Right ventricle myocardium inferior (tissue), 1 donor: ENCODE data around the gene GLB1L2. TPM values are rescaled to one million over a fixed set of nuclear protein-coding genes. Genes with fewer than 3 reads are reported as not detected.

ENCODE experiments used
- ATAC-seq: fragments of 200-7000 bp; cut with Tn5 transposase; one replicate; pipeline ENCODE4 v1.9.1; 2020; ENCODE audit warnings: mild to moderate bottlenecking, moderate library complexity
- DNase-seq: peaks from one replicate; pipeline ENCODE4 v3.0.0; 2021; ENCODE audit errors: missing footprints
- intact Hi-C: fragments of 100-400 bp; cut with DNase I; formaldehyde crosslinking; loops from one replicate; pipeline ENCODE4 v1.11.0; 2022
- total RNA-seq: library from RNA; stranded (reverse); fragmentation: NEBNext Ultra II Directional; extraction: Animal tissue kit (Norgen Biotek cat#: 25700); gene quantifications from one replicate; pipeline ENCODE4 v1.2.1, GENCODE V29; 2021
- donor health status: DM: no; HTN: yes; CAD: no; lungs with severe emphysema.

GLB1L2 gene
- total RNA-seq, 1 donor from 2014 or later = 0.32 TPM

DNA sequence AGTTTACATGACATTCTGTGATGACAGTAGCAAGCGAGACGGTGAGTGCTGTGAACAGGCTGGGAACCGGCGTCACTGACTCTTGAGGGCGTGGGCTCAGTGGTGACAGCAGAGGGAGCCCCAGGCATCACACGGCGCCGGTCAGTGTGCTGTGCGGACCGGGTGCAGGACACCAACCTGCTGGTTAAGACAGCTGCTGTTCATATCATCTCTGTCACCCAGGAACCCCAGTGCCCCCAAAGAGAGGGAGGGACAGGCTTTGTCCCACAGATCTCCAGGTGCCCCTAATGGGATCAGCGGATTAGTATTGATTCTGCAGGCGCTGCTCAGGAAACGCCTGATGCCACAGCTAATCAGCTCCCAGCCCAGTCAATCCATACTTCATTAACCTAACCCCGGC is 61.9 kb downstream of the GLB1L2 start:
- peak; percentile 40 for ATAC-seq
- peak; percentile 64 for DNase-seq
- intact Hi-C loops = no loop called here

DNA sequence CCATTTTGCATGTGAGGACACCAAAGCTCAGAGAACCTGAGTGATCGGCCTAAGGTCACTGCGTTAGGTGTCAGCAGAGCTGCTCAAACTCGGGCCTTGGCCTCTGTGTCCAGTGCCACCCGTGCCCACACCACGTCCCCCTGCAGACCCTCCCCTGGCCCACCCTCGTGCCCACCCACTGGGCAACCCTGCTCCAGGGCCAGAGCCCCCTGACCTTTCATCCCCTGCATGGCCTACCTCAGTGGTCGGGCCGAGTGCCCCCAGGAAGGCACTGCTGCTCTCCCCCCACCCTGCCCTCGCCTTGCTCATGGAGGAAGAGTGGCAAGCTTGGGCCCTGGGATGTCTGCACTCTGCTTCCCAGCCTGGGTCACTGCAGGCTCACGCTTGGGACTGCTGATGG is 62.5 kb downstream of the GLB1L2 start:
- peak; percentile 48 for DNase-seq
- no peak for ATAC-seq
- intact Hi-C loops = no loop called here

DNA sequence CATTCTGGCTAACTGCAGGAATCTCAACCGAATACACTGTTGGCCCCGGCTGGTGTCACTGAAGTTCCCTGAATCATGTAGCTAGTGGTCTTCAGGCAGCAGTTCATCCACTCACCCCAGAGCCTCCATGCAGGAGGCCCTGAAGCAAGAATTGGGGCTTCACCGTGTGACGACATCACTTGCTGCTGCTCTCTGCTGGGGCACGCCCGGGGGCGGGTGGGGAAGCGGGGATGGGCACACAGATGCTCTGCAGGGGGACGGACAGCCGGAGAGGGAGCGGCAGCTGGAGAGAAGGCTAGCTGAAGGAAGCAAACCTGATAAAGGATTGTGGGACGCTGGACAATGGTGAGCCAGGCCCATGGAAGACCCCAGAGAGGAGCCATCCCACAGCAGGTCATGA is 63.2 kb downstream of the GLB1L2 start:
- ATAC-seq (no peak), DNase-seq (no peak)
- intact Hi-C loops = no loop called here

DNA sequence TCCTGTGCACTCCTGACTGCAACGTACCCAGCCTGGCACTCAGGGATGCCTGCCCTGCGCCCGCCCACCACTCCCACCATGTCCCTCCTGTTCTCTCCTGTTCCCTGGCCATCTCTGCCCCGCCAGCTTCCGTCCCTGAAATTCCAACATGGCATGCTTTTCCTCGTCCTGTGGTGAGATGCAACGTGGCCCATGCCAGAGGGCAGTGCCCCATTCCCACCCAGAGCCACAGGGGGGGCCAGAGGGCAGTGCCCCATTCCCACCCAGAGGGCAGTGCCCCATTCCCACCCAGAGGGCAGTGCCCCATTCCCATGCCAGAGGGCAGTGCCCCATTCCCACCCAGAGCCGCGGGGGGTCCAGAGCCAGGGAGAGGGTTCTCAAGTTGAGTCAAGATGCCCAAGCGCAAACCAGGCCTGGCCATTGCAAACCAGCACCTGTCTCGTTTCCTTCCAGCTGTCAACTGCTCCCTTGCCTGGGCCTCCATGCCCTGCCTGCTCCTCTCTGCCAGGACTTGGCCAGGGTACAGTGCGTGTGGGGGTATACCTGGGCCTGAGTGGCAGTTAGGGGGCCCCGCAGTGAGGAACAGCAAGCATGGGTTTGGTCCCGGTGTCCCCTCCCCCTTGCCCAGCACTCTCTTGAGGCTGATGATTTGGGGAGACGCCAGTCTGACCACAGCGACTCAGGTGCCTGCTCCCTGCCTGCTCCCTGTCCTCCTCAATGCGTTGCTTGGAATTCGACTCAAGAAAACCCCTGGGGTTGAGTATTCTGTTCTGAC is 65.7 kb downstream of the GLB1L2 start:
- ATAC-seq (no peak), DNase-seq (no peak)
- intact Hi-C loops = no loop called here

DNA sequence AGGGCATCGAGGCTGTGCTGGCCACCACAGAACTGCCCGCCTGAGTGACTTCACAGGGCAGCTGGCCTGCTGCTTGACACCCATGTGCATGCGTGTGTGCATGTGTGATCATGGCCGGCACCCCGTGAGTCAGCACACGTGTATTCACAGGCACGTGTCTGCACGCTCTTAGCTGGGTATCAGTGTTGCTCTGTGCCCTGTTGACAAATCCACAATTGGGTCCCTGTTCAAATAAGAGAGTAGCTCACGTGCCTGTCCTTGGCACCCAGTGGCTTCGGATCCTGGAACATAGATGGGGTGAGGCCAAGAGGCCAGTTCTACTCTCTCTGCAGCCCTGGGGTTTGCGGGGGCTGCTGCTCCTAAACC is 66.3 kb downstream of the GLB1L2 start:
- no peak for DNase-seq
- no peak for ATAC-seq
- intact Hi-C loops = no loop called here

DNA sequence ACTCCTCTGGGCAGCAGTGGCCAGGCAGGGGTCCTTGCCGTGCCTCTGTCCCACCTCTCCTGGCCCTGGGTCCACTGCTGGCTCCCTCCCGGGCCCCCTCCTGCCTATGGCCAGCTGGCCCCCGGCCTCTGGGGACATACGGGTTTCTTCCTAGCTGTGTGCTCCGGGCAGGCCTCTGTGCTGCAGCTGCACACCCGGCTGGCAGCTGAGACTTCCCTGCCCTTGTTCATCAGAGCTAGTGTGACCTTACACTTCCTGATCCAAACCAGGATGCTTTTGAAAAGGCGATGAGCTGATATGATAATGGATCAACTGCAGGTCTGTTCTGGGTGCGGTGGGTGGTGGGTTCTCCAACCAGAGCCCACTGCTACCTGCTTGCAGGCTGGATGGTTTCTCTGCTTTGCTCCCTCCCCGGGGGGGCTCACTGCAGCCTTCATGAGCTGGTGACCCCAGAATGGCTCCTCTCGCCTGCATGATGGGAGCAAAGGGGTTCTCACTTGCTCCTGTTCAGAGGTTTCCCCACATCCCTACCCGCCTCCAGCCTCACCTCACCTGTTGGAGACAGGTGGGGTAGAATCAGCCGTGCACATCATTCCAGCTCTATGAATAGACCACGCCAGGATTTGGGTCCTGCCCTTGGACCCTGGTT is 67.0 kb downstream of the GLB1L2 start:
- ATAC-seq = no peak
- intact Hi-C loops = no loop called here
- DNase-seq = no peak

DNA sequence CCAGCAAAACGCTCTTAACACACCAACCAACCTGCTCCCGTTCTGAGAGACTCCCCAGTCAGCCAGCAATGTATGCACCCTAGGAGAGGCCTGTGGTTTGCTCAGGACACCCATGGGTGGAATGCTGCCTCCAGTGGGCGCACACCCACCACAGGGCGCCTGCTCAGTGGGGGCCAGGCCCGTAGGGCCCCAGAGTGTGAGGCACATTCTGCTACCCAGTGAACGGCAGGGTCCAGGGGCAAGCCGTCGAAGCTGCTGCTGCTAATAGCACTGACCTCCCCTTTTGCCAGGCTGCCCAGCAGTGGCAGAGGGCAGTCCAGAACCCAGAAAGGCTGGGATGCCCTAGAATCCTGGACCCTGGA is 67.5 kb downstream of the GLB1L2 start:
- intact Hi-C loops = no loop called here
- no peak for DNase-seq
- no peak for ATAC-seq

DNA sequence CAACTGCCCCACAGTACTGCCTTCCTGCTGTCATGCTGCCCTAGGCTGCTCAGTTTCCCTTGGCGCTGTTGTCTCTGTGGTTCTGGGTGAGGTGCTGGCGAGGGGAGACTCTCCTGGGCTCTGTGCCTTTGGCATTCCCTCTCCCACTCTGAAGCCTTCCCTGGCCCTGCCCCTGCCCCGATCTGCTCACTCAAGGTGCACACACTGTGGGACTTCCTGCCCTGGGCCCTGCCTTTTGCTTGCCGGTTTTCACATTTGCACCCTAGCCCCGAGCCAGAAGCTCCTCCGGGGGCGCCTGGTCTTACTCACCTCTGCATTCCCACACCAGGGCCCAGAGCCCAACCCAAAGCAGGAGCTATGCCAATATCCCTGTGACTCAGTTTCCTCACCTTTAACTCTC is 68.2 kb downstream of the GLB1L2 start:
- ATAC-seq (no peak), DNase-seq (no peak)
- intact Hi-C loops = no loop called here

DNA sequence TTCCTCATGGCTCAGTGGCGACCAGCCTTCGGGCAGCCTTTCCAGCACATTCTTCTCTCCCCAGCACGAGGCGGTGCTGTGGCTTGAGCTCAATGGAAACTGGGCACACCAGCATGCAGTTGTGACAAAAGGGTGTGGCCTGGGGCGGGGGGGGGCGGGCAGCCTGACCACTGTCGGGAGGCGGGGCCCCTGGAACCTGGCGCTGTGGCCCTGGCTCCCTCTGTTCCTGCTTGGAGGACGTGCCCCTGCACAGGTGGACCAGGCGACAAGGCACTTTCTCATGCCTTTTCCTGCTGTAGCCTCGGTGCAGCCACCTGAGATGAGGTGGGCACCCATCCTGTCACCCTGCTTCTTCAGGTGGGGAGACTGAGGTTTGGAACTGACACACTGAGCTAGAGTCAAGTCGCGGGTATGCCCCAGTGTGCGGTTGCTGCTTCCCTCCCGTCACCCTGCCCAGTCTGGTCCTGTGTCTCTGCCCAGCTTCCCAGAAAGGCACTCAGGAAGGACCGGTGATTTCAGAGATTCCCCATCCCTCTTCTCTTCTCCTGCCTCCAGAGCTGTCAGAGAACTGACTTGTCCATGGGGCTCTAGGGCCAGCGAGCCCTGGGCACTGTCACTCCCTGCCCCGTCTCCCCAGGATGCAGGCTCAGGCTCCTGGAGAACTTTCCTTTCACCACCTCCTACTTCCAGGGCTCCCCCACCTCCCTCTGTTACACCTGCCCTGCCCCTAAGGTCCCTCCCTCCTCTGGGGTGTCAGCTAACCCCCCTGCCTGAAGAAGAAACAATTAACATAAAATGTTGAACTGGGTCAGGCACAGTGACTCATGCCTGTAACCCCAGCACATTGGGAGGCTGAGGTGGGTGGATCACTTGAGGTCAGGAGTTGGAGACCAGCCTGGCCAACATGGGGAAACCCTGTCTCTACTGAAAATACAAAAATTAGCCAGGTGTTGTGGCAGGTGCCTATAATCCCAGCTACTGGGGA is 70.3 kb downstream of the GLB1L2 start:
- intact Hi-C loops = no loop called here

DNA sequence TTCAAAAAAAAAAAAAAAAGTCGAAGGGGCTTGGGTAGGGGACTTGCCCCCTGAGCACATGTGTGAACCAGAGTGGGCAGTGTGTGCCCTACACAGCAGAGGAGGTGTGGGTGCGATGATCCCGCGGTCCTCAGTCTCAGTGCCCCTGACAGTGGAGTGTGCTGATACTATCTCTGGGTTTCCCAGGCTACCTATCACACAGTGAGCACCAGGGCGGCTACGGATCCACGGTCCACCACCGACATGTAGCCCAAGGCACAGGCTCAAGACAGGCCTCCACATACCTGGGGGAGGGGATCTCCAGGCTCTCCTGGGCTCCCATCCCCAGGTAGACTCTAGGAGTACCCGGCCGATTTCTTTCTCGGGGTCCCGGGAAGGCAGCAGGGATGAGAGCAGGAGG is 71.1 kb downstream of the GLB1L2 start:
- DNase-seq (no peak), ATAC-seq (no peak)
- intact Hi-C loops = no loop called here

More for the DNA sequence above, 70.3 kb downstream of the GLB1L2 start:
- ATAC-seq = no peak
- DNase-seq = no peak

DNA sequence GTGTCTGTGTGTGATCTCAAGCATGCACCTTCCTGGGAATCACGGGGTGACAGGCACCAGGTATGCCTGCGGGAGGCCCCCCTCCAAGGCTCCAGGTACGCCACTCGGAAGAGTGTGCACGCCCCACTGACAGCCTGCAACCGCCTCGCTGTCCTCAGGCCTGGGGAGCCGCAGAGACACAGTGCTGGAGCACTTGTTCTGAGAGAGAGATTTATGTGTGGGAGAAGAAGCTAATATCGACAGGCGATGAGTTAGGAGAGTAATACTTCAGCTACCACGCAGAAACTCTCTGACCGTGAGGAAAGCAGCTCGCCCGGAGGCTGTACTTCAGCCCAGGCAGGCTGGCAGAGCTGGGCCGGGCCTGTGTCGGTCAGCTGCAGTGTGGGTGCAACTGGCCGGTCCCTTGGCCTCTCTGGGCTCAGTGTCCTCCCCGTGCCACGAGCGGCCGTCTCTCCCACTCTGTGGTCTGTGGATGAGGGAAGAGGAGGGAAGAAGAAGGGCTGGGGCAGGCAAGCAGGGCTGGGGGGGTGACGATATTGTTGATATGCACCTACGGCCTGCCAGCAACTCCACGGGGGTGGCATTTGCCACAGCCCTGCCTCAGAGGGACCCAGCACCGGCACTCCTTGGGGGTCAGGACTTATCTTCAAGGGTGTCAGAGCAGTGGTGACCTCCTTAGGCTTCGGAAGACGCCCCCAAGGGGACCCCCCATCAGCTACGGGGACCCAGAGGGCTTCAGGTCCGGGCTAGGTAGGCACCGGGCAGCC is 73.0 kb downstream of the GLB1L2 start:
- no peak for ATAC-seq
- intact Hi-C loops = no loop called here
- DNase-seq = no peak

DNA sequence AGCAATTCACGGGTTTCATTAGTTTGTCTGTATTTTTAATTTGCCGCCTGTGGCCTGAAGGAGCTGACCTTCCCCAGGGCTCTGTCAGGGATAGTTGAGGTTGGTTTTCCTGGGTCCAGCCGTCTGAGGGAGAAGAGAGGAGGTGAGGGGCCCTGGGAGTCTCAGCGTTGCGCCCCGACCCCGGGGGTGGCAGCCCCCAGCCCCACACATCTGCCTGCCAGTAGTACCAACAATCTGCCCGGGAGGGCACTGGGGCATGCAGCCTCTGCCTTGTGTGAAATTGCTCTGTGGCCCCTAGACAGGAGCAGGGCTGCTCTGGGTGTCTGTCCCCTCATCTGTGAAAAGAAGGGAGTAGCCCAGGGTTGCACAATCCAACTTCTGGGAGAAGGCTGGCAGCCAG is 73.6 kb downstream of the GLB1L2 start:
- DNase-seq (no peak), ATAC-seq (no peak)
- intact Hi-C loops = no loop called here

DNA sequence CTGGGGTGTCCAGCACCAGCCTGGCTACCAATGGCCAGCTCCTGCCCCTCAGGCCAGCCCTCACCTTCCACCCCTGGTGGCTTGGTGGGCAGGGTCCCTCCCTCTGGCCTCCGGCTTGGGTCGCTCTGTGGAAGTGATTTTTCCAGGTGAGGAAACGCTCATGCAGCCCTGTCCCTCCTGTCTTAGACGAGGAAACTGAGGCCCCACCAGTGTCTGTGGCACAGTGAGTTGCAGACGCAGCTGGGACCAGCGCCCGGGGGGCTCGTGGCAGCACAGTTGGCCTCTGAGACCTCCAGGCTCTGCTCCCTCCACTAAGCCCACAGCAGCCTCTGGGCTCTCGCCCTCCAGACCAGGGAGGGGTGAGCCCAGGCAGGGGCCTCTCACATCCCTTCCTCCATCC is 74.1 kb downstream of the GLB1L2 start:
- no peak for DNase-seq
- intact Hi-C loops = no loop called here
- ATAC-seq = no peak

DNA sequence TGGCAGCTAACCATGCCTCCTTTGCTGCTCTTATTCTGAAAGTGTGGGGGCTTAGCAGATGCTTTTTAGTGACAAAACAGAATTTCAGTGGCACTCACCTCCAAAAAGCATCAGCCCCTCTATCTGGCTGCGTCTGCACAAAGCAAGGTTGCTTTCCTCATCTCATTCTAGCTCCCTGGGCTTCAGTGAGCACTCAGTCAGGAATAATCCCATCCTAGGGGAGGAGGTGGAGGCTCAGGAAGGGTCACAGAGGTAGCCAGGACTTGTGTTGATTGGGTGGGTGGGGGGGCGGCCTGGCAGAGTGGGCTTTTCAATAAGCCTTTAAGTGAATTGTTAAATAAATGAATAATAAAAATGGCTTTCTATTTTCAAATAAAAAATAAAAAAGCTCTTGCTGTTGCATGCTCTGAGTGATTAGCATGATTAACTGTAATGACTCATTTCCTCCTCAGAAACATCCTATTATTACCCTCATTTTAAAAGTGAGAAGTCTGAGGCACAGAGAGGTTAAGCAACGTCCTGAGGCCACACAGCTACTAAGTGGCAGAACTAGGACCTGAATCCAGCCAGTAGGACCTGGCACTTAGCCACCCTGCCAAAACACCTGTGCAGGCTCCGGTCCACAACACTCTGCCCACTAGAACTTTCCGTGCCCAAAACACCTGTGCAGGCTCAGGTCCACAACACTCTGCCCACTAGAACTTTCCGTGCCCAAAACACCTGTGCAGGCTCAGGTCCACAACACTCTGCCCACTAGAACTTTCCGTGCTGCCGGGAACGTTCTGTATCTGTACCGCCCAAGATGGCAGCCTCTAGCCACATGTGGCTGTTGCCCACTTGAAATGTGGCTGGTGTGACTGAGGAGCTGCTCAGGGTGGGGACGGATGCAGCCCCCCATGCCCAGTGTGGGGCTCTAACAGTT is 74.7 kb downstream of the GLB1L2 start:
- DNase-seq (no peak), ATAC-seq (no peak)
- intact Hi-C loops = no loop called here

DNA sequence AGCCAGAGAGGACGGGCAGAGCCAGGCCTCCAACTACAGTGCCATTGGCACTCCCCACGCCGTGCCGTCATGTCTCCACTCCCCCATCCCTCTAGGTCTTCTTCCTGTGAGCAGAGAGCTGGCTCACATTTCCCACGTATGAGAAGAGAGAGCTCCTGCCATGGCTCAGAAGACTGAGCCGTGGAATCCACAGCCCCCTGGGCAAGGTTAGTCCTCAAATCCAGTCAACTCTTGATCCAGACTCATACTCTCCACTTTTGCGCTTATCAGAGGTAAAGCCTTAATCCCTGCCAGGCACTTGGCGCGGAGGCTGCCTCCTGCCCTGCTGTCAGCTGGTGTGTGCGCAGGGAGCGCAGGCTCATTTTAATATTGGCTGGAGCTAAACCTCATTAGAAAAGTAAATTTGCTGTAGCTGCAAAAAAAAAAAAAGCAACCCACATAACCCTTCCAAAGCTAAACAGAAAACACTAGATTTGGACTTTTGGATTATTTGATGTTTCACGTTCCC is 75.6 kb downstream of the GLB1L2 start:
- DNase-seq (no peak), ATAC-seq (no peak)
- intact Hi-C loops = no loop called here

DNA sequence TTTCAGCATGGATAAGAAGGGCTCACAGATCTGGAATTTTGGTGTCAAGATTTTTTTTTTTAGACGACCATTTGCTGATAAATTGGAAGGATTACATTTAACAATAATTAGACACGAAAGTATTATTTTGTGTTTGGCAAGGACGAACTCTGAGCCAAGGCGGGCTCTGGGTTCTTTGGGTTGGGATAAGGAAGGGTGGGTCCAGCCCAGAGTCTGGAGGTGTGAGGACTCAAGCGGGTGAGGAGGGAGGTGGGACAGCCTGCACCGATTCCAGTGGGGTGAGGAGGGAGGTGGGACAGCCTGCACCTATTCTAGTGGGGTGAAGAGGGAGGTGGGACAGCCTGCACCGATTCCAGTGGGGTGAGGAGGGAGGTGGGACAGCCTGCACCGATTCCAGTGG is 76.1 kb downstream of the GLB1L2 start:
- no peak for DNase-seq
- ATAC-seq = no peak
- intact Hi-C loops = no loop called here

DNA sequence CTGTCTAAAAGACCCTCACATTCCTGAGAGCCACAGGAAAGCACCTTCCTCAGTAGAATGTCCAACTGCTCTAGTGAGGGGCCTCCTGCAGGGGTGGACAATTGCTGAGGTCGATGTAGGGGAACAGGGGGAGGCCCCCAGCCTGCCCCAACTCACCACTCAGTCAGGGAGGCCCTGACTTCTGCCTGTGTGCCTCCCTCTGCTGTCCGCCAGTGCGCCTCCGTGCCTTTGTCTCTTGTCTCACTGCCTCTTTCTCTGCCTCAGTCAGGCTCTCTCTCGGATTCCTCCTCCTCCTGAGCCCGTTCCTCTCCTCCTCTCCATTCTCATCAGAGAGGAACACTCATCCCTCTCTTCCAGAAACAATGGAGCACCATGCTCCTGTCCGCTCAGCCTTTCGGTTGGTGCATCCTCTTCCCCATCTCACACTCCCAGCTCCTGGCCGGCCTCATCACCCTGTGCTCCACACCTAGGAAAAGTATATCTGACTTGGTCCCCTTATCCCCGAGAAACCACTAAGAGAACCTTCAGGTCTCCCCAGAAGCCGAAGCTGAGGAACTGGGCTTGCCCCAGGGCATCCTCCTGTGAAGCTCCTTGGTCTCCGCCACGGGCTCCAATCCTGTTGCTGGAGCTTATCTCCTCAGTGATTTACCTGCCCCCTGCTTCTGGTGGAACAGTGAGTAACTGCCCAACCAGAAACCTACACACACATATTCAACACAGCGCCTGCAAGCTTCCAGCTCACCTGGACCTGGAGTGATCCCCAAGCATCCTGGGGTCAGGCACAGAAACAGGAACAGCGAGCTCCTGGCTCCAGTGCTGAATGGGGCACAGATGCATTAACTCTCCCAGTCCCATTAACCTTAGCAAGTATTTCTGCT is 78.0 kb downstream of the GLB1L2 start:
- intact Hi-C loops = no loop called here
- ATAC-seq (no peak), DNase-seq (no peak)
